ENCODE measurements around the gene TPH1. TPM values are rescaled to one million over a fixed set of nuclear protein-coding genes. Genes with fewer than 3 reads are reported as not detected.

TPH1 gene
- total RNA-seq, 1 experiment from 2014 or later, result 0.05 TPM

DNA sequence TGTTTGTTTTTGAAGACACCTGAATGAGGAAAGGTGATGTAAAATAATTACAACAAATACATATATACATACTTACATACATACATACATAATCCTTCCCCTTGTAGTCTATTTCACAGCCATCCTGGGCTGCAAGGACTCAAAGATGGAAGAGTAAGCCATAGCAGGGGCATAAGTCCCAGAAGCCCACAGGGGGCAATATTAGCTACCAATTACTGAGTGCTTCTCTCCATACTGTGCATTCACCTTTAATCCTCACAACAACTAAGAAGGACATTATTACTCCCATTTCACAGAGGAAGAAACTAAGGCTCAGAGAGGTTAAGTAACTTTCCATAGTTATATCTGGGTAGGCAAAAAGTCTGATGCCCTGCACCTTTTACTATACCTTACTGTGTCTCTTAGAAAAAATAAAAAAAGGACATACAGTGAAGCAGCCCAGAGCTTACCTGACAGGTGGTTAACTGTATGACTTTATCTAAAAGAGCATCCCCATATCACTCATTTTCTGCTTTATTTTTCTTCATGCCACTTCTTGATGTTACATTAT is 35.9 kb downstream of the TPH1 start:
- ChIA-PET POLR2A (no interaction called here), CTCF (no interaction called here)
- DNase-seq (ENCODE audit: low read depth, low spot score) (no peak), ATAC-seq (no peak)
- H3K36me3 ChIP-seq (ENCODE audit: control insufficient read depth, insufficient read depth, low read length), result peaks cover 4% of the 10 kb centered on the region
- H3K9me3 ChIP-seq (ENCODE audit: control insufficient read depth, insufficient read depth, low read depth, low read length), result no peaks in the 10 kb centered on the region
- H3K27ac ChIP-seq (ENCODE audit: low read length), result no peak overlapping the region
- no peak overlapping the region for H3K4me3 ChIP-seq (ENCODE audit: low read depth in 2 of 2, low read length in 2 of 2)
- in situ Hi-C loops (cut with HindIII; ENCODE audit: low pct_unique_long_range_greater_than_20kb, low sequenced_read_pairs), result no loop called here
- intact Hi-C loops (cut with micrococcal nuclease; ENCODE audit: unreplicated experiment), result loop anchor here (5.0 kb wide), 1 partner anchor 92 kb away; no protein-coding TSS in a partner anchor
- TF ChIP-seq, protein P1, sequence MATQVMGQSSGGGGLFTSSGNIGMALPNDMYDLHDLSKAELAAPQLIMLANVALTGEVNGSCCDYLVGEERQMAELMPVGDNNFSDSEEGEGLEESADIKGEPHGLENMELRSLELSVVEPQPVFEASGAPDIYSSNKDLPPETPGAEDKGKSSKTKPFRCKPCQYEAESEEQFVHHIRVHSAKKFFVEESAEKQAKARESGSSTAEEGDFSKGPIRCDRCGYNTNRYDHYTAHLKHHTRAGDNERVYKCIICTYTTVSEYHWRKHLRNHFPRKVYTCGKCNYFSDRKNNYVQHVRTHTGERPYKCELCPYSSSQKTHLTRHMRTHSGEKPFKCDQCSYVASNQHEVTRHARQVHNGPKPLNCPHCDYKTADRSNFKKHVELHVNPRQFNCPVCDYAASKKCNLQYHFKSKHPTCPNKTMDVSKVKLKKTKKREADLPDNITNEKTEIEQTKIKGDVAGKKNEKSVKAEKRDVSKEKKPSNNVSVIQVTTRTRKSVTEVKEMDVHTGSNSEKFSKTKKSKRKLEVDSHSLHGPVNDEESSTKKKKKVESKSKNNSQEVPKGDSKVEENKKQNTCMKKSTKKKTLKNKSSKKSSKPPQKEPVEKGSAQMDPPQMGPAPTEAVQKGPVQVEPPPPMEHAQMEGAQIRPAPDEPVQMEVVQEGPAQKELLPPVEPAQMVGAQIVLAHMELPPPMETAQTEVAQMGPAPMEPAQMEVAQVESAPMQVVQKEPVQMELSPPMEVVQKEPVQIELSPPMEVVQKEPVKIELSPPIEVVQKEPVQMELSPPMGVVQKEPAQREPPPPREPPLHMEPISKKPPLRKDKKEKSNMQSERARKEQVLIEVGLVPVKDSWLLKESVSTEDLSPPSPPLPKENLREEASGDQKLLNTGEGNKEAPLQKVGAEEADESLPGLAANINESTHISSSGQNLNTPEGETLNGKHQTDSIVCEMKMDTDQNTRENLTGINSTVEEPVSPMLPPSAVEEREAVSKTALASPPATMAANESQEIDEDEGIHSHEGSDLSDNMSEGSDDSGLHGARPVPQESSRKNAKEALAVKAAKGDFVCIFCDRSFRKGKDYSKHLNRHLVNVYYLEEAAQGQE (IDR thresholded peaks at IDR 0.05; ENCODE audit: insufficient read depth in 1 of 2, low read depth in 2 of 2, low read length in 1 of 2), result no peak
- TF ChIP-seq TCF7L2 (IDR thresholded peaks at IDR 0.05; ENCODE audit: low read depth, low read length), result no peak
- TF ChIP-seq, protein P2, sequence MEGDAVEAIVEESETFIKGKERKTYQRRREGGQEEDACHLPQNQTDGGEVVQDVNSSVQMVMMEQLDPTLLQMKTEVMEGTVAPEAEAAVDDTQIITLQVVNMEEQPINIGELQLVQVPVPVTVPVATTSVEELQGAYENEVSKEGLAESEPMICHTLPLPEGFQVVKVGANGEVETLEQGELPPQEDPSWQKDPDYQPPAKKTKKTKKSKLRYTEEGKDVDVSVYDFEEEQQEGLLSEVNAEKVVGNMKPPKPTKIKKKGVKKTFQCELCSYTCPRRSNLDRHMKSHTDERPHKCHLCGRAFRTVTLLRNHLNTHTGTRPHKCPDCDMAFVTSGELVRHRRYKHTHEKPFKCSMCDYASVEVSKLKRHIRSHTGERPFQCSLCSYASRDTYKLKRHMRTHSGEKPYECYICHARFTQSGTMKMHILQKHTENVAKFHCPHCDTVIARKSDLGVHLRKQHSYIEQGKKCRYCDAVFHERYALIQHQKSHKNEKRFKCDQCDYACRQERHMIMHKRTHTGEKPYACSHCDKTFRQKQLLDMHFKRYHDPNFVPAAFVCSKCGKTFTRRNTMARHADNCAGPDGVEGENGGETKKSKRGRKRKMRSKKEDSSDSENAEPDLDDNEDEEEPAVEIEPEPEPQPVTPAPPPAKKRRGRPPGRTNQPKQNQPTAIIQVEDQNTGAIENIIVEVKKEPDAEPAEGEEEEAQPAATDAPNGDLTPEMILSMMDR (IDR thresholded peaks at IDR 0.05), result peak; percentile 5; the same call in 1 of the 2 replicates
- TF ChIP-seq SIN3A (IDR thresholded peaks at IDR 0.05; ENCODE audit: borderline replicate concordance, insufficient read depth, low read depth, low read length), result no peak
- no peak for TF ChIP-seq POLR2AphosphoS5 (IDR thresholded peaks at IDR 0.05; ENCODE audit: low read depth, low read length)
- peaks cover 7% of the 10 kb centered on the region; the same call in 1 of the 2 replicates for H3K27me3 ChIP-seq (ENCODE audit: control insufficient read depth, insufficient read depth, low read length)
- H3K4me1 ChIP-seq (ENCODE audit: control insufficient read depth, insufficient read depth, low read length), result peaks cover 9% of the 10 kb centered on the region; the same call in 1 of the 2 replicates
- no TSS peak for BruUV-seq (replicated peaks)

DNA sequence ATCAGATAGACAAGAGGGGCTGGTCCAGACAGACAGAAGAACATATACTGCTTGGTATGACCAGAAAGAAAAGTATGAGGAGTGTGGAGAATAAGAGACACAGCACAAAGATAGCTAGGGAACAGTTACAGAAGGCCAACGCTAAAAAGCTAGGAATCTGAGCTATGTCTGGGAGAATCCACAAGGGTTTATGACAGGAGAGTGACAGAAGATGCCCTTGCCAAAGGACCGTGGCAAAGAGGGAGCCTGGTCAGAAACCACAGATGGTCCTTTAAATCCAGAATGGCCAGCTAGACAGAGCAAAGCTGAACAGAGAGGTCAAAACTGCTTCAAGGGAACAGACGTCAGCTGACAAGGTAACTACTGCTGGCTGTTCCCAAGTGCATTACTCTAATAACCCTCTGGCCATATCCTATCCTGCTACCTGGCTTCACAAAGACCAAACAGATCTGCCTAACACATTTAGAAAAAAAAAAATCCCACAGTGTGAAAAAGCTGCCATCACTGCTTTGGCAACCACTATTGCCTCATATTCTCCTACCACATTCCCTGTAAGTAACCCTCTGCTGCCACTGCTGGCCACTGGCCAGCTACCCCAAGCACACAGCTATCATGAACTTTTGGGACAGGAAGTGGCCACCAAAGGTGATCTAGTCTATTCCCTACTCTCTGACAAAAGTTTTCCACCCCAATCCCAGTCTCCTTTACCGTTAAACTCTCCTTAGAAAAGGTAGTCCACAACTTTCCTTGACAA is 40.5 kb downstream of the TPH1 start:
- POLR2A ChIA-PET, result no interaction called here
- in situ Hi-C loops (cut with HindIII; ENCODE audit: low pct_unique_long_range_greater_than_20kb, low sequenced_read_pairs), result no loop called here
- CTCF ChIA-PET, result no interaction called here

More for the DNA sequence above, 40.5 kb downstream of the TPH1 start:
- H3K27me3 ChIP-seq (ENCODE audit: control insufficient read depth, insufficient read depth, low read length), result no peaks in the 10 kb centered on the region
- H3K9me3 ChIP-seq (ENCODE audit: control insufficient read depth, insufficient read depth, low read depth, low read length), result no peaks in the 10 kb centered on the region
- H3K36me3 ChIP-seq (ENCODE audit: control insufficient read depth, insufficient read depth, low read length), result peaks cover 7% of the 10 kb centered on the region
- DNase-seq (ENCODE audit: low read depth, low spot score) (no peak), ATAC-seq (no peak)
- H3K27ac ChIP-seq (ENCODE audit: low read length), result no peak overlapping the region
- H3K4me3 ChIP-seq (ENCODE audit: low read depth in 2 of 2, low read length in 2 of 2), result no peak overlapping the region
- intact Hi-C loops (cut with micrococcal nuclease; ENCODE audit: unreplicated experiment), result no loop called here
- no TSS peak for BruUV-seq (replicated peaks)
- TF ChIP-seq TCF7L2 (IDR thresholded peaks at IDR 0.05; ENCODE audit: low read depth, low read length) (no peak), POLR2AphosphoS5 (IDR thresholded peaks at IDR 0.05; ENCODE audit: low read depth, low read length) (no peak), SIN3A (IDR thresholded peaks at IDR 0.05; ENCODE audit: borderline replicate concordance, insufficient read depth, low read depth, low read length) (no peak)
- TF ChIP-seq, protein P2 (IDR thresholded peaks at IDR 0.05), result no peak
- TF ChIP-seq, protein P1 (IDR thresholded peaks at IDR 0.05; ENCODE audit: insufficient read depth in 1 of 2, low read depth in 2 of 2, low read length in 1 of 2), result no peak
- H3K4me1 ChIP-seq (ENCODE audit: control insufficient read depth, insufficient read depth, low read length), result no peaks in the 10 kb centered on the region

All from Panc1 (cell line).